Stimulated activated CD4-positive, alpha-beta T cell treated with anti-CD3 and anti-CD28 coated beads, TNF-alpha, amount 100 ng/mL, for 1 hour (primary cell): ENCODE data around the gene KRTAP4-9.
"Not testable (repeated sequence)": the region's sequence is repeated elsewhere in the genome, so short reads cannot be mapped to it uniquely, and the experiment has no call there.

ENCODE experiments used
- DNase-seq, 3 donors: peaks; one replicate each; pipeline ENCODE4 v3.0.0-alpha.2; 2020; ENCODE audit warnings: low read depth in 3 of 3, low spot score in 1 of 3

Gene KRTAP4-9

DNA sequence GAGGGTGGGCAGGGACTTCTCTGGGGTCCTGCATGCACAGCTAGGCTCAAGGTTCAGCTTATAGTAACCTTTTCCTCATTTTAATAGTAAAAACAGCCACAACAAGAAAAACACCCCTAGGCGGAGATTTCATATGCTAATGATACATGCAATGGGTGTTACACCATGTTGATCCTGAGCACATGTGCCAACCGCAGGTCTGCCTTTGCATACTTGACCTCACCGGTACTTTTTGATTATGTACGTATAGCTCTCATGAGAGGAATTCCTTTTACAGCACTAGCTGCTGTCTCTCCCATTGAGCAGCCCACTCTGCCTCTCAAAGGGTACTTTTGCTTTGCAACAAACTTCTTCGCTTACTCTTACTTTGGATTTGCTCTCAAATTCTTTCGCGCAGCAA is 9.1 kb upstream of the KRTAP4-9 start:
- no peak for DNase-seq

DNA sequence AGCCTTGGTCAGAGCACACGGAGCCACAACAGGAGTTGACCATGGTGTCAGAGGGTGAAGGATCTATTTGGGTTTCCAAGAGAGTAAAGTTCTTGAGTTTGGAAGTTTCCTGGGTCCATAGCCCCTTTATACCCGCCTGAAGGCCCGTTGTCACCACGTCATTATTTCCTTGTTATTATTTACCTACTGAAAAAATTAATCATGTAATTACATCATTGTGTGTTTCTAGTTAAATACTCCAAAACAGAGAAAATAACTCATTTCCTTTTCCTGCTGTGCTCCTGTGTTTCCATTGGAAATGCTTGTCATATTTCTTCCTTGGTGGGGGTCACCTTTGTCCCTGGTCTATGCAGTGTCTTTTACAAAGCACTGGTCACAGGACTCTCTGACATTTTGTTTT is 7.1 kb upstream of the KRTAP4-9 start, which contains the start of gene KRTAP4-8:
TSS of gene KRTAP4-8 (minus strand) at position 101 of the 400 bp plus-strand sequence. CDS start at position 43, 58 bp downstream.
- DNase-seq, result no peak

GRCh38 chr17:41098481-41098880 is 6.7 kb upstream of the KRTAP4-9 start:
- DNase-seq, result no peak

- not testable (repeated sequence) for DNase-seq
Measured at GRCh38 chr17:41099682-41100480, 5.3 kb upstream of the KRTAP4-9 start.

DNA sequence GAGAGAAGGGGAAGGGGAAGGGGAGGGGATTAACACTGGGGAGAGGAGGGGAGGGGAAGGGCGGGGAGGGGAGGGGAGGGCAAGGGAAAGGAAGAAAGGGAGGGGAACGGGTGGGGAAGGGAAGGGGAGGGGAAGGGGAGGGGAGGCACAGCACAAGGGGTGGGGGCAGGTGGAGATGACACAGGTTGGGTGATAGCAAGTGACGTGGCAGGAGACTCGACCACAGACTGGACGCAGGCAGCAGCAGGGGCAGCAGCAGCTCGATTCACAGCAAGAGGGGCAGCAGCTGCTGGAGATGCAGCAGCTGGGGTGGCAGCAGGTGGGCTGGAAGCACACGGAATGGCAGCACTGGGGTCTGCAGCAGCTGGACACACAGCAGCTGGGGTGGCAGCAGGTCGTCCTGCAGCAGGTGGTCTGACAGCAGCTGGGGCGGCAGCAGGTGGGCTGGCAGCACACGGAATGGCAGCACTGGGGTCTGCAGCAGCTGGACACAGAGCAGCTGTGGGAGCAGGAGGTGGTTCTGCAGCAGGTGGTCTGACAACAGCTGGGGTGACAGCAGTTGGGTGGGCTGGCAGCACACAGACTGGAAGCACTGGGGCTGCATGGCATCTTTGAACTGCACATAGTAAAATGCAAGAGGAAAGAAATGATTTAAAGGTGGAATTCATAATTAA is 3.5 kb upstream of the KRTAP4-9 start, which contains the start of gene KRTAP4-16:
TSS of gene KRTAP4-16 (minus strand) at position 624 of the 674 bp plus-strand sequence. CDS start at position 624, 0 bp downstream.
- no peak for DNase-seq

DNA sequence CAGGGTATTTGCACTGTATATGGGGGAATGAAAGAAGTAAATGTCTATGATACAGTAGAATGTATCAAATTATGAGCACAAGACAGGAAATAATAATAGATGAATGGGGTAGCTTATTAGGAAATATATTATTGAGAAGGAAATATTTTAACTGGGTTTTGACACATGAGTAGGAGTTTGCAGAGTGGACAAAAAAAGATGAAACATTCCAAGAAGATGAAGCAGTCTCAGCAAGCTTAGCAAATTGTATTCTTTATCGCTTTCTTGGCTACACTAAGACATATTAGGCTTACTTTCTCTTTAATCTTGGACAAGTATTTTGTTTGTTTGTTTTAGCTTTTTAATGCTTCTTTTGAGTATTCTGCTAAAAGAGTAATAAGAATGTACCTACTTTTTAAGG is 1.3 kb upstream of the KRTAP4-9 start:
- DNase-seq, result no peak

GRCh38 chr17:41104386-41105038 is 677 bp upstream of the KRTAP4-9 start:
- DNase-seq, result not testable (repeated sequence)

DNA sequence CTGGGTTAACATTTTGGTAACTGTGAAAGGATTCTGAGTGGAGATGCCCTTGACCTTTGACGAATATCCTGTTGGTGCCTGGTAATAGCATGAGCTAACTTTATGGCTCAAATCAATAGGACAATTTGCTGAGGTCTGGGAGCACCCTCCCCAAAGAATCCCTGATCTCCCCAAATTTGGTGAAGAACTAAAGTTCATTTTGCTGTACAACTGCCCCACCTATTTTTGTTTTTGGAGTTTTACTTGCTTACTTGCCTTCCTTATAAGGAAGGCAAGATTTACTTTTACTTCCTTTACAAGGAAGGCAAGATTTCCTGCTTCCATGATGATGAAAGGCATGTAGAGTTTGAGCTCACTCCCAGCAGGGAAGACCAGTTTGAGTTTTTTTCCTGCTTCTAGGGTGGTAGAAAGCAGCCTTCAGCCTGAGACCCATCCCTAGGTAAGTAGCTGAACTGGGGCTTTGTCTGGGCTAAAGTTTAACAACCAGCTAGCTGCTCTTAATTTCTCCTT is 2.8 kb downstream of the KRTAP4-9 start:
- no peak for DNase-seq

DNA sequence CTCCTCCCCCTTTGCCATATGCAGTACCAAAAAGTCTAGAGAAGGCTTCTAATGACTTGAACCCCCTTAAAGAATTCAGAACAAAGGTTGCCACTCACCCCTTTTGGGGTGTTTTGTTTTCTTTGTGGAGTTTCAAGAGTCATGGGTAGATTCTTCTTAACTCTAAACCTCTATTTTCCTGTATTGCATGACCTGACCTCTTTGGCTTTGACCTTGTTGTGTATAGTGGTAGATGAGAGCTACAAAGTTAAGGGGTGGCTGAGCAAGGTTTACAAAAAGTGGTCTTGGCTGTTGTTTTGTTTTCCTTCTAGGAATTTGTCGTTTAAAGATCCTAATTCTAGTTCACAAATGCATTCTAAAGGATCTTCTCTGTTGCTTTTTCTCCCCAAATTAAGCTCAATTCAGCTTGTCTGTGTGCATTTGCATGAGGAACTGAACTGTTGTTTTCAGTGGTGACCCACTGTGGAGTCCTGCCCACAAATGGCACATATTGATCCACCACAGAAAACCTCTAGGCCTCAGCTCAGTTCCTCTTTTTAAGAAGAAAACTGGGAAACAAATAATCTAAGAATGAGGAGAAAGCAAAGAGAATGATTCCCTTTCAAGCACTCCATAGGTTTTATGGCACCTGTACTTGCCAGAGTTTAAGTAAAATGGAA is 3.7 kb downstream of the KRTAP4-9 start:
- DNase-seq, result not testable (repeated sequence)

DNA sequence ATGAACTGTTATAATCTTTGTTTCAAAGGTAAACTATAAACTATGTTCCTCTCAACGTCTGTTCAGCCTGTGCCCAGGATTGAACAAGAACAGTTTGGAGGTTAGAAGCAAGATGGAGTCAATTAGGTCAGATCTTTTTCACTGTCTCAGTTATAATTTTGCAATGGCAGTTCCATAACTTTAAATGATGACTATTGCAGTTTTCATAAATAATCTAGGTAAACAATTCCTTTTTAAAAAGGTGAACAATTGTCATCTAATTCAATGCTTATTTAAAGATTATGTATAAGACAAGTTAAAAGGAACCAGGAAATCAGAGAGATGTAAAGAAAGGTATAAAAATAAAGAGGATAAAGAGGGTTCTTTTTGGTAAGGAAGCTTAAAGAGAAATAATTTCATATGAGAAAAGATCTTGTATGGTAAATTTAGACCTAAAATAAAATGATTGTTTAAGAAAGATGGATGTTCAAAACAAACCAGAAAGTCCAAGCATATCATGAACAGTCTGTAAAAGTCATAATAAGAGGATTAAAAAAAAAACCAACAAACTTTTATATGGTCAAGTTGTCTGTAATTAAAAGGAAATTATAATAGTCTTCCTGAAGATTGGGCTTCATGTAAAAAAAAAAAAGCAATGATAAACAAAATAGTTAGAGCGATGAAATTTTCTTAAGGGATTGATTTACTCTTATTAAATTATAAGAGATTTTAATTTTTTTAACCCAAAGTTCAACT is 6.1 kb downstream of the KRTAP4-9 start:
- DNase-seq, result no peak

GRCh38 chr17:41116297-41116696 is 11.1 kb downstream of the KRTAP4-9 start:
- DNase-seq, result no peak

GRCh38 chr17:41117846-41118386 is 12.7 kb downstream of the KRTAP4-9 start, which contains the start of gene KRTAP4-11:
KRTAP4-11 (minus strand) TSS chr17:41118373; CDS start chr17:41118315, 58 bp downstream.
- not testable (repeated sequence) for DNase-seq

GRCh38 chr17:41118721-41119120 is 13.5 kb downstream of the KRTAP4-9 start:
- DNase-seq, result no peak

DNA sequence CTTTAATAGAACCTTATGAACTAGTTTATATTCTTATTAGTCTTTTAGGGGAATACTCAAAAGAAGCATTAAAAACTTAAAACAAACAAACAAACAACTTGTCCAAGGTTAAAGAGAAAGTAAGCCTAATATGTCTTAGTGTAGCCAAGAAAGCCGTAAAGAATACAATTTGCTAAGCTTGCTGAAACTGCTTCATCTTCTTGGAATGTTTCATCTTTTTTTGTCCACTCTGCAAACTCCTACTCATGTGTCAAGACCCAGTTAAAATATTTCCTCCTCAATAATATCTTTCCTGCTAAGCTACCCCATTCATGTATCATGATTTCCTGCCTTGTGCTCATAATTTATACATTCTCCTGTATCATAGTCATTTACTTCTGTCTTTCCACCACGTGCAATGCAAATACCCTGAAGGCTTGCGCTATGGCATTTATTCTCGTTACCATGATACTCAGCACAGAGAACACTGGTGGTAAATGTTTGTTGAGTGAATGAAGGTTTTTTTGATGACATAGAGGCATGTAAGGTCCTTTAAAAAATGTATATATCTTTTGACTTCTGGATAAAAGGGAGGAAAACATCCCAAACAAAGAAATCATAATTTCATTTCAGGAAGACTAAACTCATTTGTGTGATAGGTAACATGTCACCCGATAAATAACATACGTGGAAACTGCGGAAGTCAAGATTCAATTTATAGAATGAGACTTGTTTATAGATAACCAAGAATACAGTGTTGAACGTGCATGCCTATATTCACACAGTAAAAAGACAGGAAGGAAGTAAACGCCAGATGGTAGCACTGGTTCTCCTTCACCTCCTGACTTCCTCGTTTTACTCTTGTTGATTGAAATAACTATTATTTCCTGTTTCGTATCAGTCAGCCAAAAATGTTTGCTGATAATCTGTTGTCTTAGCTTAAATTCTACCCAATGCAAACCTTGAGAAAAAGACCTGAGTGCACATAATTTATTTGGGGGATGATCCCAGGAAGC is 14.8 kb downstream of the KRTAP4-9 start:
- DNase-seq, result not testable (repeated sequence)

GRCh38 chr17:41121742-41122141 is 16.6 kb downstream of the KRTAP4-9 start:
- no peak for DNase-seq

GRCh38 chr17:41123292-41123990 is 18.3 kb downstream of the KRTAP4-9 start:
- not testable (repeated sequence) for DNase-seq

DNA sequence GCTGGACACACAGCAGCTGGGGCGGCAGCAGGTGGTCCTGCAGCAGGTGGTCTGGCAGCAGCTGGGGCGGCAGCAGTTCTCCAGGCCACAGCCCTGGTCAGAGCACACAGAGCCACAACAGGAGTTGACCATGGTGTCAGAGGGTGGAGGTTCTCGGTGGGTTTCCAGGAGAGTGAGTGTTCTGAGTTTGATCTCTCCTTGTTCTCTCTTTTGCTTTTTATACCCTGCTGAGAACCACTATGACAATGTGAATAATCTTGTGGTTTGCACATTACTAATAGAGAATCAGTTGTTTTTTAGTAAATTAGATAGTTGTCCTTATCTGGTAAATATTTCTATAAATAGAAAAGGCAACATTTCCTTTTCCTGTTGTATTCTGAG is 18.8 kb downstream of the KRTAP4-9 start, which contains the start of gene KRTAP4-12:
TSS of gene KRTAP4-12 (minus strand) at position 192 of the 381 bp plus-strand sequence. CDS start at position 132, 60 bp downstream.
- DNase-seq, result not testable (repeated sequence)

DNA sequence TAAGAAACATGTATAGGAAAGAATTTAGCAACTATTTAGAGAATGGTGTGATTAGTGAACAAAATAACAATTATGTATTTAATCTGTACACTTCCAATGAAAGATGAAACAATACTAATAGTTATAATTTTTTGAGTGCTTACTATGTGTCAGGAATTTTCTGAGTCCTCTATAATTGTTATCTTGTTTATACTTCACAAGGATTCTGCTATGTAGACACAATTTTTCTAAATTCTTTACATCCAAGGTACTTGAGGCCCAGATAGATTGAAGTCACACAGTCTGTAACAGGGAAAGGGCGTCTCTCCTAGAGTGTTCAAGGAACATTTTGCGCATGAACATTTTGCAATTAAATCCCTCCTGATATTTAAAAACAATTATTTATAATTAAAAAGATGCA is 19.9 kb downstream of the KRTAP4-9 start:
- no peak for DNase-seq
